Measurements from ENCODE around the gene THOC2.
A peak's percentile ranks its signal among the peaks of the same experiment; 100 is the strongest.
"Not testable (repeated sequence)": the region's sequence is repeated elsewhere in the genome, so short reads cannot be mapped to it uniquely, and the experiment has no call there.

The THOC2 gene, protein sequence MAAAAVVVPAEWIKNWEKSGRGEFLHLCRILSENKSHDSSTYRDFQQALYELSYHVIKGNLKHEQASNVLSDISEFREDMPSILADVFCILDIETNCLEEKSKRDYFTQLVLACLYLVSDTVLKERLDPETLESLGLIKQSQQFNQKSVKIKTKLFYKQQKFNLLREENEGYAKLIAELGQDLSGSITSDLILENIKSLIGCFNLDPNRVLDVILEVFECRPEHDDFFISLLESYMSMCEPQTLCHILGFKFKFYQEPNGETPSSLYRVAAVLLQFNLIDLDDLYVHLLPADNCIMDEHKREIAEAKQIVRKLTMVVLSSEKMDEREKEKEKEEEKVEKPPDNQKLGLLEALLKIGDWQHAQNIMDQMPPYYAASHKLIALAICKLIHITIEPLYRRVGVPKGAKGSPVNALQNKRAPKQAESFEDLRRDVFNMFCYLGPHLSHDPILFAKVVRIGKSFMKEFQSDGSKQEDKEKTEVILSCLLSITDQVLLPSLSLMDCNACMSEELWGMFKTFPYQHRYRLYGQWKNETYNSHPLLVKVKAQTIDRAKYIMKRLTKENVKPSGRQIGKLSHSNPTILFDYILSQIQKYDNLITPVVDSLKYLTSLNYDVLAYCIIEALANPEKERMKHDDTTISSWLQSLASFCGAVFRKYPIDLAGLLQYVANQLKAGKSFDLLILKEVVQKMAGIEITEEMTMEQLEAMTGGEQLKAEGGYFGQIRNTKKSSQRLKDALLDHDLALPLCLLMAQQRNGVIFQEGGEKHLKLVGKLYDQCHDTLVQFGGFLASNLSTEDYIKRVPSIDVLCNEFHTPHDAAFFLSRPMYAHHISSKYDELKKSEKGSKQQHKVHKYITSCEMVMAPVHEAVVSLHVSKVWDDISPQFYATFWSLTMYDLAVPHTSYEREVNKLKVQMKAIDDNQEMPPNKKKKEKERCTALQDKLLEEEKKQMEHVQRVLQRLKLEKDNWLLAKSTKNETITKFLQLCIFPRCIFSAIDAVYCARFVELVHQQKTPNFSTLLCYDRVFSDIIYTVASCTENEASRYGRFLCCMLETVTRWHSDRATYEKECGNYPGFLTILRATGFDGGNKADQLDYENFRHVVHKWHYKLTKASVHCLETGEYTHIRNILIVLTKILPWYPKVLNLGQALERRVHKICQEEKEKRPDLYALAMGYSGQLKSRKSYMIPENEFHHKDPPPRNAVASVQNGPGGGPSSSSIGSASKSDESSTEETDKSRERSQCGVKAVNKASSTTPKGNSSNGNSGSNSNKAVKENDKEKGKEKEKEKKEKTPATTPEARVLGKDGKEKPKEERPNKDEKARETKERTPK (N-terminal part only)
- total RNA-seq = 150 to 158 (median 153) reads per million in 3 experiments

DNA sequence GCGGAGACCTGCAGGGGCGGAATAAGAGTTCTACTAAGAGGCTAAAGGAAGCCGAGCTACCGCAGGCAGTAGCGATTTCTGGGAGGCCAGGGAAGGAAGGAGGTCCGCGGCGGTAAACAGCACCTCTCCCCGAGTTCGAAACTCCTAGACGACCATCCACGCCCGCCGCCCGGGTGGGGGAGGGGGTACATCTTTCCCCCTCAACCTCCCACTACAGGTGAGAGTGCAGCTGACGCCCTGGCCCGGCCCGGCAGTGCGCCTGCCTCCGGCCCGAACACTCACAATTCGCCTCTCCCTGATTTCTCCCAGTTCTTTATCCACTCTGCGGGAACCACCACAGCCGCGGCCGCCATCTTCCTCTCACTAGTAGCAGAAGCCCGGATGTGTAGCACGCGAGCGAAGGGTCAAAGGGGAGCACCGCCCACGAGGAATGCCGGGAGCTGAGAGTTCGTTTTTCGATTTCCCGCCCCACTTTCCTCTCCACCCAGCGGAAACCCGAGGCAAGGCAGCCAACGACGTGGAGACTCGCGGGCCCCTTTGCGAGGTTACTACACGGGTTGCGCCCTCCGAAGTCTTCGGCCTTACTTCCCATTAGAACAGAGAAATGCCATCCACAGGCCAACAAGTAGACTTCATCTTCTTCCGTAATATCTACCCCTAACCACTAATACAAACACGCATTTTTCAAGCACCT, at the start of gene THOC2:
THOC2 (minus strand) TSS at position 383 of the 694 bp plus-strand sequence; CDS start at position 353, 30 bp downstream.
- peak; percentile 71 for DNase-seq

DNA sequence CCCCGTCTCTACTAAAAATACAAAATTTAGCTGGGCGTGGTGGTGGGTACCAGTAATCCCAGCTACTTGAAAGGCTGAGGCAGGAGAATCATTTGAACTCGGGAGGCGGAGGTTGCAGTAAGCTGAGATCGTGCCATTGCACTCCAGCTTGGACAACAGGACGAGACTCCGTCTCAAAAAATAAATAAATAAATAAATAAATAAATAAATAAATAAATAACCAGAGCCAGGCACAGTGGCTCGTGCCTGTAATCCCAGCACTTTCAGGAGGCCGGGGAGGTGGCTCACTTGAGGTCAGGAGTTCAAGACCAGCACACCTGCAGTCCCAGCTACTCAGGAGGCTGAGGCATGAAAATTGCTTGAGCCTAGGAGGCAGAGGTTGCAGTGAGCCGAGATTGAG, 48.9 kb upstream of the THOC2 start:
- not testable (repeated sequence) for DNase-seq

DNA sequence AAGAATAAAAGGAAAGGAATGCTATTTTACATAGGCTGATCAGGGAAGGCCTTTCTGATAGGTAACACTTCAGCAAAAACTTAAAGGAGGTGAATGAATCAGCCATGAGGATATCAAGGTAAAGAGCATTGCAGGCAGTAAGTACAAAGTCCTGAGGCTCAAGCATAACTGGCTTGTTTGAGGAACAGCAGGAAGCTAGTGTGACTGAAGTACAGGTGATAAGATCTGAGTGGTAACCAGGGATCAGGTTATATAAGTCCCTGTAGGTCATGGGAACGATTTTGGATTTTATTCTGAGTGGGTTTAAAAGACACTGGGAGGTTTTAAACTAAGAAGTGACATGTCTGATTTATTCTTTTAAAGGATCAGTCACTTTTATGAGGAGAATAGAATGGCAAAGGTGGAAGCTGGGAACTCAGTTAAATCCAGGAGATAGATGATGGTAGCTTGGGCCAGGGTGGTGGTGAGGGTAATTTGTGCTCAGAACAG, 47.1 kb upstream of the THOC2 start:
- no peak for DNase-seq

DNA sequence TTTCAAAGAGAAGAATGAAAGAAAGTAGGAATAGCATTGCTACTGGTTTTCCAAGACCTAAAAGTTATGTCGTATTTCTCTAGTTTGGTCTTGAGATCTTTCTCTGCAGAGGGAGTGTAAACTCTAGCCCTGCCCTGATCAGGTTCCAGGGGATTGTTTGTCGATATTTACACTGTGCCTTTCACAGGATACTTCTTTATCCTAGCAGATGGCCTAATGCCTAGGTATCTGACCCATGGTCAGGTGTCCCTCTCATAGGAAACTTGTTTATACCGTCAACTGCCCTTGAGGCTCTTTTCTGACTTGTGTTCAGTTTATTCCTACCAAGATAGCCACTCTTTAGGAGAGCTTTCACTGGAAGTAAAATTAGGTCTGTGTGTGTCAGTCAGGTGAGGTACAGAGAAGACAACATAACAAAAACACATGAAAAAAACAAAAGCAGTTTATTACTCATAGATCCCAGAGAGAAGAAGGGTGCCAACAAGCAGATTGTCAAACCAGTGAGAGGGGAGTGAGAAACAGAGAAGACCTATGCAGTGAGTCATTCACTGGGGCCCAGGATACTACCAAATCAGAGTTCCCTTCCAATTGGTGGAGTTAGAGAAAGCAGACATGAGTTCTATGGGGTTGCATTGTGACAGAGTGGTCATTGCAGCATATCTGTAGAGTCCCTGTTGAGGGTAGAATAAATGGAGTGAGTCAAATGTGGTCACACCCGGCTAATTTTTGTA, 40.6 kb upstream of the THOC2 start:
- no peak for DNase-seq

DNA sequence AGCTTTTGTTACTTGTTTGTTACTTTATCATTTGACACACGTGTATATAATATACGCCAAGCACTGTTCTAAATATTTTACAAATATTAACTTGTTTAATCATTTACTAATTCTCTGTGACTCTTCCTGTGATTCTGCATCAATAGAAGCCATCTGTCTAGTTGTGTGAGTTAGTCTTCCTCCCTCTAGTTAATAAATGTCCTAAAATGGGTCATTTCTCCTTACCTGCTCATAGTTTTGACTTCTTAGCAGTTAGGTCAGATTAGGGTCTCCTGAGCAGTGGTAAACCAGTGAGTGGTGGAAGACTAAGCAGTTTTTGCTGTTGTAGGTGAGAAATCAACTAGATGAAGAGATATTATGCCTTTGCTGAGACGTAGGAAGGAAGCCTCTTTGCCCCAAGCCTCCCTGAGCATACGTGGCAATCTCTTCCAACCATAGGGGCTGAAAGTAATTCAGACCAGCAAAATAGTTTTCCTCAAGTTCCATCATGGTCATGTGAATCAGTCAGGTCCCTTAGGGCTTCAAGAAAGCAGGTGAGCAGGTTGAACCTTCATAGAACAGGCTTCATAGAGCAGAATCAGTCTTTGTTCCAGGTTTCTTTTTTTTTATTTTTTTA, 38.7 kb upstream of the THOC2 start:
- DNase-seq = no peak

DNA sequence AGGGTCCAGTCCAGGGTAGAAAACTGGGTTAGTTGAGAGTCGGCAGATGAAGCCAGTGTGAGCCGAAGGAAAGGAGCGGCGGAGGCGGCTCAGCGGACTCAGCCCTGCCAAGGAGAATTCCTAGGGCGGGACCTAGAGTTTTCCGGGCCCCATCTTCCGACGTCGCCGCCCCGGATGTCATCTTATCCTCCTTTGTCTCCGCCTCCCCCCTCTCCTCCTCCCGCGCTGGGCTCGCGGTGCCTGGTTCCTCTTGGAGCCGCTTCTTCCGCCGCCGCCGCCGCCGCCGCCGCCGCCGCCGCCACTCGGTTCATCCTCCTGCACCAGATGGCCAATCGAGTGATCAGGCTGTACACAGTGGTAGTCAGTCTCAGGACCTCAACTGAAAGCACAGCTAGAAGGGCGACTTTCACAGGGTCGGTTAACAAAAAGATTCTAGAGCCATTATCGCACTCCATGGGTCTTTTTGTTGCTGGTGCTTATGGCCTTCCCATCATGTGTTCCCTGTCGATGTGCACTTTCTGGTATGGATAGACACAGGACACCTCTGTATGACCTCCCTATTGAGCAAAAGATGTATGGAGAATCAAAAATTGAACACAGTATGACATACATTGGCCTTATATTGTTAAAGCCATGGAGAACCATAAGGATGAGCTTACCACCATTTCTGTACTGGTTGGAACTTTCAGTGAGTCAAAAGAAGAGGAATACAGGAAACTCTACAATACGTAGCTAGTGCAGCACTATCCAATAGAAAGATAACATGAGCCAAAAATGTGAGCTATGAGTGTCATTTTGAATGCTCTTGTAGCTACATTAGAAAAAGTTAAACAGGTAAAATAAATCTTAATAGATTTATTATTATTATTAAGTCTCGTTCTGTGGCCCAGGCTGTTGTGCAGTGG, 32.4 kb upstream of the THOC2 start:
- peak; percentile 24 for DNase-seq

DNA sequence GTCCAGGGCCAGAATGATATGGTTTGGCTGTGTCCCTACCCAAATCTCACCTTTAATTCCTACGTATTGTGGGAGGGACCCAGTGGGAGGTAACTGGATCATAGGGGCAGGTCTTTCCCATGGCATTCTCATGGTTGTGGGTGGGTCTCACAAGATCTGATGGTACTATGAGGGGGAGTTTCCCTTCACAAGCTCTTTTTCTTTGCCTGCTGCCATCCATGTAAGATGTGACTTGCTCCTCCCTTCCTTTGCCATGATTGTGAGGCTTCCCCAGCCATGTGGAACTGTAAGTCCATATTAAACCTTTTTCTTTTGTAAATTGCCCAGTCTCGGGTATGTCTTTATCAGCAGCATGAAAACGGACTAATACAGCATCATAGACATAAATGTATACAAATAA, 27.0 kb upstream of the THOC2 start:
- DNase-seq = not testable (repeated sequence)

DNA sequence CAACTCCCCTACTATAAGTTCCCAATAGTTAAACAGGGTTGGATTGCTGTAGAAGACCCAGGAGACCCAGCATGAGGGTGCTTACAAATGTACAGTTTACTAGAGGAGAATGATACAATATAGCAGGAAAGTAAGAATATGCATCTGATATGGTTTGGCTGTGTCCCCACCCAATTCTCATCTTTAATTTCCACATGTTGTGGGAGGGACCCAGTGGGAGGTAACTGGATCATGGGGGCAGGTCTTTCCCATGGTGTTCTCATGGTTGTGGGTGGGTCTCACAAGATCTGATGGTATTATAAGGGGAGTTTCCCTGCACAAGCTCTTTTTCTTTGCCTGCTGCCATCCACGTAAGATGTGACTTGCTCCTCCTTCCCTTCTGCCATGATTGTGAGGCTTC, 24.9 kb upstream of the THOC2 start:
- DNase-seq = not testable (repeated sequence)

DNA sequence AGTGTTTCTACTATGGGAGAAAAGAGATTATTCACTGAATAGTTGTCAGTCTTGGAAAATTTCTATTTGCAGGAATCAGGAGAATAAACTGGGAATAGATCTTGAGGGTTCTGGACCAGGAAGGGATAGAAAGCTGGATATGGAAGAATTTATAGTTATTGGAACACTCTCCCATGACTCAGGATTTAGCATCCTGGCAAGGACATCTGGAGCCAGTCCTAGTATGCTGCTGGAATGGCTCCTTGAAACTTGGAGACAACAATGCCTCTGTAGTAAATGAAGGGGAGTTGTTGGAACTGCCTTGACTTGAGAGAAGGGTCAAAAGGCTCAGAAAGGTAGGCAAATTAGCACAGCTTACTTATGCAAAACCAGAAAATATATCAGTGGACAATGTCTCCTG, 23.5 kb upstream of the THOC2 start:
- DNase-seq = no peak

DNA sequence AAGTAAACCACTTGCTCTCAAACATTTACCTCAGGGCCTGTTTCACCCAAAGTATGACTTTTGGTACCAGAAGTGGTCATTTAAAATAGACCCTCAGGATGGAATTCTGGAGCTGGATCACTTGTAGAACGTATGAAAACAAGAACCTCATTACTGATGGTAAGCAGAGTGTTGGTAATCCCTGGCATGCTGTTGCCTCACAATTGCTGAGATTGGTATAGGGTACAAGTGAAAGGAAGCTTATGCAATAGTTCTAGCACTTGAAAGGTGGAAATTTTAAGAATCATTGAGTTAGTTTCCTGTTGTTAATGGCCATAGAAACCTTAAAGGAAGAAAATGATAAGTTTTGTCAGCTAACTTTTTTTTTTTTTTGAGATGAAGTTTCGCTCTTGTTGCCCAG, 22.3 kb upstream of the THOC2 start:
- no peak for DNase-seq

DNA sequence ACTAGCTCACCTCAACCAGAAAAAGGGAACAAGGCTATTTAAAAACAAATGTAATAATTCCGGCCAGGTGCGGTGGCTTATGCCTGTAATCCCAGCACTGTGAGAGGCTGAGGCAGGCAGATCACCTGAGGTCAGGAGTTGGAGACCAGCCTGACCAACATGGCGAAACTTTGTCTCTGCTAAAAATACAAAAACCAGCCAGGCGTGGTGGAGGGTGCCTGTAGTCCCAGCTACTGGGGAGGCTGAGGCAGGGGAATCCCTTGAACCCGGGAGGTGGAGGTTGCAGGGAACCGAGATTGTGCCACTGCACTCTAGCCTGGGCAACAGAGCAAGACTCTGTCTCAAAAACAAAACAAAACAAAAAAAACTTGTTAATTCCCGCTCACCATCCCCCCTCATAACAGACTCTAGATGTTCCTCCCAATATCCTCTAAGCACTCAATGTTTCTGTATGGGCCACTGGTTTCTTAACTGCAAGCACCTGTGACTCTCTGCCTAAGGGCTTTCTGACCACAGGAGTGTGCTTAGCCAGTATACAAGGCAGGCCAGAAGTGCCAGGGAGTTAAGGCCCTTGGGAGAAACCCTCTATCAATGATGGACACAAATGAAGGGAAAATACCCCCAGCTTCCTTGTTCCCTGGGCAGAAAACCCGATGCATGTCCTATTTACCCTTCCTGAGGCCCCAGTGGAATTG, 21.0 kb upstream of the THOC2 start:
- no peak for DNase-seq

DNA sequence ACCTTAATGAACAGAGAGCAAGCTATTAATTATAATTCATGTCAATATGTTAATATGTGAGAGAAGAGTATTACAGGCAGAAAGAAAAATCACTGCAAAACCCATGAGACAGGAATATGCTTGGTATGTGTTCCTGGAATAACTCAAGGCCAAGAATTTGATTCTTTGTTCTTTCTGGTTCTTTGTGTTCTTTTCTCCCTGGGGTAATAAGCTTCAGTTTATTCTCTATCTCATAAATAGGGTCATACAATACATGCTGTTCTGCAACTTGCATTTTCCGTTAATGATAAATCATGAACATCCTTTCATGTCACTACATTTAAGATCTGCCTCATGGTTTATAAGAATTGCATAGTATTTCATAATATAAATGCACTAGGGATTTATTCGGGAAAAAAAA, 16.8 kb upstream of the THOC2 start:
- DNase-seq = no peak

DNA sequence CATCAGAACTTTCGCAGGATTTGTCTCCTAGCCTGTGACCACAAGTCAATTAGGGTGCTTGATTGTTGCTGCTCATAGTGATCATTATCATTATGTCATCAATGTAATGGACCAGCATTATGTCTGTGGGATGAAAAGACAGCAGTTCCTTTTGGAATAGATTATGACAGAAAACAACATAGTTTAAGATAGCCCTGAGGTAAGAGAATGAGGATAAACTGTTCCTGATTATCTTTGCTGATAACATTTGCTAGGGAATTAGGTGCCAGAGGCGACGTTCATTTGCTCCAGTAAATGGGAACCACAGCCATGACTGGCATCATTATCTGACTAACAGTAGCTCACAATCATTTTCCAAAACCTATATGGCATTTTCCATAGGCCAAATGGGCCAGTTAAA, 12.7 kb upstream of the THOC2 start:
- no peak for DNase-seq

DNA sequence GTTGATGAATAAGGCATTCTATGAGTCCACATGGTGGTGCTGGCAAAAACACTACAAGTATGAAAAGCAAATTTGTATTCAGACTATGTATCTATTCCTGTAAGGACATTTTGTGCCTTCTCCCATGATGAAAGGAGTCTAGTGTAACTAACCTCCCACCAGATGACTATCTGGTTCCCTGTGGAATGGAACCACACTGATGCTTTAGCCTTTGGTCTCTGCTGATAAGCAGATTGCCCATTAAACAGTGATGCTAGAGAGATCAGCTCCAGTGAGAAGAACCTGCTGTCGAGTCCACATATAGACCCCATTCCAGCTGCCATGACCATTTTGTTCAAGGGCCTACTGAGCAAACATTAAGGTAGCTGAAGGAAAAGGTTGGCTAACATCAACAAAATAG, 10.5 kb upstream of the THOC2 start:
- DNase-seq = no peak

DNA sequence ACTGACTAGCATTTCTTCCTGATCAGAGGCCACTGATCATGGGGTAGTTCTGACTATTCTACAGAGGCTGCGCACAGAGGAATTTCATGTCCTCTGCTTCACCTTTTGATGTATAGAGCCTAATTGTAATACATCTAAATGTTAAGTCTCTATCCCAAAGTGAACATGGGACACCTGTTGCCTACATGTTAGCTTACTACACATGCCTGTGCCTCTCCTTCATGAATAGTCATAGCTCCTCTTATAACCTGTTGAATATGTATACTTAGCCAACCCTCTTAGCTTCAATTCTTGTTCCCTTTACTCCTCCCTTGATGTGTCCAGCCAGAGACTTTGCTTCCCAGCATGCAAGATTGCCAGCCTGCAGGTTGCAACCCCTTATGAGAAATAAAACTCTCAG, 9.6 kb upstream of the THOC2 start:
- no peak for DNase-seq

DNA sequence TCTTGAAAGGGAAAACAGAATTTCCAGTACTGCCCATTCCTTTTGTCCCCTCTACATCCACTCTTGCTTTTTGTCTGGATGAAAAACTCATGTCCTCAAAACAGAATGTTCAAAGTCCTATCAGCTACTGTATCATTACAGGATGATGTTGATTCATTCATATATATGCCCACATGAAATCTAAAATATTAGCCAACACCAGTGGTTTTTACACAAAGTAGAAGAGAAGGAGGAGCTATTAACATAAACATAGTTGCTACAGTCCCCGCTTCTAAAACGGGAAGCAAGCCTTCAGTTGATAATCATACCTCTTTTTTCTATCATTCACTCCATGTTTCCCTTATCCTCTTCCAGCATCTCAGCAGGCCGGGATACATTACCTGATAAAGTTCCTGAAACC, 7.7 kb upstream of the THOC2 start:
- DNase-seq = no peak

DNA sequence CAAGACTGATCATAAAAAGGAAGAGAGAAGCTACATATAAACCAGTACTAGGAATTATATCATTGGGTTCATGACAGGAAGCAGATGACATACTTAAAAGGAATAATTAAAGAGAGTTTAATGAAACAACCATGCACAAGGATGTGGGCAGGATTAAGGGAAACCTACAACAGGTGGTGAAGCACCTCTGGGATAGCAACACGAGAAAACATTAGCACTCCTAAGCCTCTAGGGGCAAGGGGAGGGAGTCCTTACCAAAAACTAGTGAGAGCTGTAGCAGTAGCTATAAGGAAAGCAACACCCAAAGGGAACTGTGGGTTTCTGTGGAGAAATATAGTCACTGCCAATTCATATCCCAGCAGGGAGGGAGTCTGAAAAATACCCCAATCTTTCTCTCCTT, 7.2 kb upstream of the THOC2 start:
- no peak for DNase-seq

DNA sequence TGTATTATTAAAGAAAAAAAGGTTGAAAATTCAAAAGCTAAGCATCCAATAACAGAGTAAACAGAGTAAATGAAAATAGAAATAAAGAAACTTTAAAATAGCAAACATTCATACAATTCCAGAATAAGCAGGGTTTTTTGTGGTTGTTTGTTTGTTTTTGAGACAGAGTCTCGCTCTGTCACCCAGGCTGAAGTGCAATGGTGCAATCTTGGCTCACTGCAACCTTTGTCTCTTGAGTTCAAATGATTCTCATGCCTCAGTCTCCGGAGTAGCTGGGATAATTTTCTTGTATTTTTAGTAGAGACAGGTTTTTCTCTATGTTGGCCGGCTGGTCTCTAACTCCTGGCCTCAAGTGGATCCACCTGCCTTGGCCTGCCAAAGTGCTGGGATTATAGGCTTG, 6.6 kb upstream of the THOC2 start:
- no peak for DNase-seq

DNA sequence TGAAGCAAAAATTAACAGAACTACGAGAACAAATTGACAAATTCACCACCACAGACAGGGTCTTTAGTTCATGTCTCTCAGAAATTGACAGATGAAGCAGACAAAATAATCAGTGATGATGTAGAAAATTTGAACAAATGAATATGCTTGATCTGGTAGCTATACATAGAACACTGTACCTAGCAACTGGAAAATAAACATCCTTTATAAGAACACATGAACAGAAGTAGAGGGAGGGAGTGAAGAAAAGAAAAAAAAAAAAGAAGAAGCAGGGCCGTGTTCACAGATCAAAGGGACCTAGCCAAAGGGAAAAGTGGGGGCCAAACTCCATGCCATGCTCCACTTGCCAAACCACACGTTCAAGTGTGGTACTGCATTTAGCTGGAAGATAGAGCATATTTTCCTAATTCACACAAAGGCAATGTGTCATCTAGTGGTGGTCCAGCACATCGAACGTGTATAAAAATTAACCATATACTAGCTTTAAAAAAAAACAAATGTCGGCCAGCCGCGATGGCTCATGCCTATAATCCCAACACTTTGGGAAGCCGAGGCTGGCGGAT, 5.6 kb upstream of the THOC2 start:
- DNase-seq = no peak

Data from central memory CD4-positive, alpha-beta T cell (primary cell).